OCI-LY7 (cell line): ENCODE results near the gene SERPIND1. TPM values are rescaled to one million over a fixed set of nuclear protein-coding genes. Genes with fewer than 3 reads are reported as not detected.
"Not testable (repeated sequence)": the region's sequence is repeated elsewhere in the genome, so short reads cannot be mapped to it uniquely, and the experiment has no call there.

Experiments used
- BruUV-seq: library from RNA; stranded (reverse); fragments of 400-500 nt; replicated peaks from 2 replicates; lab custom pipeline; 2021; lab: Mats Ljungman, UMichigan
- CTCF ChIA-PET: fragments of 300-600 bp; sonication (Branson Sonifier 250); formaldehyde crosslinking; loops from one replicate; lab custom pipeline; 2022; ENCODE audit warnings: antibody characterized with exemption; ENCODE audit not compliant: unreplicated experiment; lab: Charles Lee
- POLR2A ChIA-PET: fragments of 300-600 bp; sonication (Branson Sonifier 250); formaldehyde crosslinking; loops from one replicate; lab custom pipeline; 2022; ENCODE audit warnings: antibody characterized with exemption; lab: Charles Lee
- DNase-seq: peaks from one replicate; pipeline ENCODE4 v3.0.0-alpha.2; 2015; ENCODE audit warnings: low spot score
- H2AFZ ChIP-seq: fragments of 200-600 bp; sonication (generic), shearing (Covaris generic); 2 replicates; pipeline ENCODE4 v1.6.1; 2014; ENCODE audit warnings: mild to moderate bottlenecking, antibody characterized with exemption, low read length, moderate library complexity
- H3K27ac ChIP-seq: fragments of 200-600 bp; sonication (generic); 2 replicates; pipeline ENCODE4 v1.5.1; 2014; ENCODE audit warnings: mixed run types, low read depth, mild to moderate bottlenecking, moderate library complexity, low read length, inconsistent platforms; ENCODE audit not compliant: poor library complexity, severe bottlenecking
- H3K36me3 ChIP-seq: fragments of 200-600 bp; sonication (generic); 2 replicates; pipeline ENCODE4 v1.6.1; 2014; ENCODE audit warnings: mild to moderate bottlenecking, antibody characterized with exemption, low read length, moderate library complexity, mixed read lengths; ENCODE audit not compliant: insufficient read depth
- H3K4me1 ChIP-seq: fragments of 200-600 bp; sonication (generic); 2 replicates; pipeline ENCODE4 v1.5.1; 2014; ENCODE audit warnings: mild to moderate bottlenecking, low read length; ENCODE audit not compliant: insufficient read depth, poor library complexity, severe bottlenecking
- H3K4me2 ChIP-seq: fragments of 200-600 bp; sonication (generic); 2 replicates; pipeline ENCODE4 v1.6.1; 2014; ENCODE audit warnings: mild to moderate bottlenecking, low read length
- H3K4me3 ChIP-seq: fragments of 200-600 bp; sonication (generic); 2 replicates; pipeline ENCODE4 v1.5.1; 2014; ENCODE audit warnings: mild to moderate bottlenecking, low read depth, low read length; ENCODE audit not compliant: poor library complexity, severe bottlenecking
- H3K79me2 ChIP-seq: fragments of 200-600 bp; sonication (generic); 2 replicates; pipeline ENCODE4 v1.6.1; 2016; ENCODE audit warnings: low read depth, mild to moderate bottlenecking, low read length, moderate library complexity, mixed read lengths; ENCODE audit not compliant: insufficient read depth
- H3K9me2 ChIP-seq: fragments of 200-600 bp; sonication (generic); 2 replicates; pipeline ENCODE4 v1.6.1; 2016; ENCODE audit warnings: mild to moderate bottlenecking, low read length, mixed read lengths; ENCODE audit not compliant: insufficient read depth
- H3K9me3 ChIP-seq: fragments of 200-600 bp; sonication (generic); 2 replicates; pipeline ENCODE4 v1.6.1; 2014; ENCODE audit warnings: mild to moderate bottlenecking, mixed run types, low read length, mixed read lengths
- H4K20me1 ChIP-seq: fragments of 200-600 bp; sonication (generic); 2 replicates; pipeline ENCODE4 v1.6.1; 2014; ENCODE audit warnings: mild to moderate bottlenecking, antibody characterized with exemption, low read length, moderate library complexity, mixed read lengths; ENCODE audit not compliant: insufficient read depth
- EZH2phosphoT487 ChIP-seq: fragments of 200-600 bp; sonication (generic); IDR thresholded peaks from 2 replicates; pipeline ENCODE4 v1.6.1; 2018; ENCODE audit warnings: low read depth, borderline replicate concordance, mild to moderate bottlenecking, mixed run types, antibody characterized with exemption, low read length, moderate library complexity, mixed read lengths
- intact Hi-C: fragments of 100-400 bp; cut with micrococcal nuclease; formaldehyde crosslinking; loops from one replicate; pipeline ENCODE4 v1.10.0; 2022; ENCODE audit not compliant: unreplicated experiment
- total RNA-seq, 2 experiments: library from RNA; depleted of rRNA in 1 of 2; stranded (reverse); fragments of >200 nt in 1 of 2; shearing (Covaris generic) in 1 of 2; gene quantifications; 2 replicates each; pipeline ENCODE4 v1.2.3, GENCODE V29; 2014 to 2022
- TF ChIP-seq, protein P1 (sequence below): fragments of 200-600 bp; sonication (generic); conservative IDR thresholded peaks from 2 replicates; pipeline ENCODE4 v1.5.1; 2014; ENCODE audit warnings: mild to moderate bottlenecking, antibody characterized with exemption, low read length, moderate library complexity, mixed read lengths

The SERPIND1 gene
- total RNA-seq, 2 experiments from 2014 or later = not detected

DNA sequence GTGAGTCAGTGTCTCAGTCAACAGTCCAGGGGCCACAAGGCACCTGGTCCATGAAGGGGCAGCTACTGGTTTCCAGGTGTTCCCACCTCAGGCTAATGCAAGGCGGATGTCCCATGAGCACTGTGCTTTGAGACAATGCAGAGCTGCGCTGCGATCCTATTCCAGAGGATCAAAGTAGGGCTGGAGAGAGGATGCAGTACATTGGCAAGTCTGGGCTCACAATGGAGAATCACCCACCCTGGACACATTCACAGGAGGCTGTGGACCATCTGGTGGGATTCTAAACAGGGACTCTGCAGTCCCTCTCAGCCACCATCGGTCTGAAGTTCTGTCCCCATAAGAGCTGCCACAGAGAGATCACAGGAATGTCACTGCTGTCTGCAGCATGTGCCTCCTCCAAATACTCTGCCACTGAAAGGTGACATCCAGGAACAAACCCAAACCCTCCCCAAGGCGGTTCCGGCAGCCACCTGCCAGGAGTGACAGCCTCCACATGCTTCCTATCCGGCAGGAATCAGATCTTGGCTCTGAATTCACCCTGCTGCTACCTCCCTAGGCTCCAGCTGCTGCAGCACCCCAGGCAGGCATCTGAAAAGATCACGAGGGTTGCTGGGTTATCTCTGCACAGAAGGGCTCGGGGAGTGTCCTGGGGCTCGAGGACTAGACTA, 45.3 kb upstream of the SERPIND1 start:
- Histone ChIP-seq H3K4me2 (no peak overlapping the region), H3K4me3 (no peak overlapping the region), H3K4me1 (no peaks in the 10 kb centered on the region), H3K9me2 (no peaks in the 10 kb centered on the region), H3K79me2 (no peaks in the 10 kb centered on the region), H3K9me3 (no peaks in the 10 kb centered on the region), H4K20me1 (no peaks in the 10 kb centered on the region), H3K36me3 (peaks cover 26% of the 10 kb centered on the region; the same call in 1 of the 2 replicates), H2AFZ (no peak overlapping the region), H3K27ac (no peak overlapping the region)
- DNase-seq = no peak
- no TSS peak for BruUV-seq
- ChIA-PET POLR2A (no interaction called here), CTCF (no interaction called here)
- no peak for TF ChIP-seq EZH2phosphoT487
- intact Hi-C loops = no loop called here

GRCh38 chr22:20729194-20729593, 44.7 kb upstream of the SERPIND1 start:
- TF ChIP-seq, protein P1, sequence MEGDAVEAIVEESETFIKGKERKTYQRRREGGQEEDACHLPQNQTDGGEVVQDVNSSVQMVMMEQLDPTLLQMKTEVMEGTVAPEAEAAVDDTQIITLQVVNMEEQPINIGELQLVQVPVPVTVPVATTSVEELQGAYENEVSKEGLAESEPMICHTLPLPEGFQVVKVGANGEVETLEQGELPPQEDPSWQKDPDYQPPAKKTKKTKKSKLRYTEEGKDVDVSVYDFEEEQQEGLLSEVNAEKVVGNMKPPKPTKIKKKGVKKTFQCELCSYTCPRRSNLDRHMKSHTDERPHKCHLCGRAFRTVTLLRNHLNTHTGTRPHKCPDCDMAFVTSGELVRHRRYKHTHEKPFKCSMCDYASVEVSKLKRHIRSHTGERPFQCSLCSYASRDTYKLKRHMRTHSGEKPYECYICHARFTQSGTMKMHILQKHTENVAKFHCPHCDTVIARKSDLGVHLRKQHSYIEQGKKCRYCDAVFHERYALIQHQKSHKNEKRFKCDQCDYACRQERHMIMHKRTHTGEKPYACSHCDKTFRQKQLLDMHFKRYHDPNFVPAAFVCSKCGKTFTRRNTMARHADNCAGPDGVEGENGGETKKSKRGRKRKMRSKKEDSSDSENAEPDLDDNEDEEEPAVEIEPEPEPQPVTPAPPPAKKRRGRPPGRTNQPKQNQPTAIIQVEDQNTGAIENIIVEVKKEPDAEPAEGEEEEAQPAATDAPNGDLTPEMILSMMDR = no peak
- TF ChIP-seq EZH2phosphoT487 = no peak
- H3K79me2 ChIP-seq = no peaks in the 10 kb centered on the region
- H3K9me2 ChIP-seq = no peaks in the 10 kb centered on the region
- no peak overlapping the region for H3K27ac ChIP-seq
- intact Hi-C loops = no loop called here
- no peaks in the 10 kb centered on the region for H3K9me3 ChIP-seq
- peaks cover 26% of the 10 kb centered on the region; the same call in 1 of the 2 replicates for H3K36me3 ChIP-seq
- ChIA-PET POLR2A (no interaction called here), CTCF (no interaction called here)
- no peaks in the 10 kb centered on the region for H3K4me1 ChIP-seq
- BruUV-seq = no TSS peak
- no peak for DNase-seq
- no peak overlapping the region for H3K4me2 ChIP-seq
- no peaks in the 10 kb centered on the region for H4K20me1 ChIP-seq
- H2AFZ ChIP-seq = no peak overlapping the region
- H3K4me3 ChIP-seq = no peak overlapping the region

DNA sequence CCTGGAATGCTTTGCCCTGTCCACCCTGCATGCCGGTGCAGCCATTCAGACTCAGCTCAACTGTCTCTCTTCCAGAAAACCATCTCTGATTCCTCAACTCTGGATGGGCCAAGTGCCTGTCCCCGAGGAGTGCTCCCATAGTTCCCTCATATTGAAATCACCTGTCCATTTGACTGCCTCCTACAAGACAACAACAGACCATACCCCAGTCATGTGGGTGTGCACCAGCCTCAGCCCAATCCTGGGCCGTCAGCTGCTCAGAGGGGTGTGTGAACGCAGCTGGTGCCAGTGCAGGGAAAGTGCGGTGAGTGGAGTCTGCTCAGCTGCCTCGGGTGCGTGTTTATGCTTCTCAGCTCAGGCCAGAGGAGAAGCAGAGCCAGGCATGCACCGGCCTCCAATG, 41.5 kb upstream of the SERPIND1 start:
- intact Hi-C loops, H4K20me1 ChIP-seq, BruUV-seq, H3K4me2 ChIP-seq, DNase-seq, H3K4me1 ChIP-seq, H3K9me3 ChIP-seq, H2AFZ ChIP-seq, H3K79me2 ChIP-seq, H3K9me2 ChIP-seq, H3K4me3 ChIP-seq, H3K27ac ChIP-seq, POLR2A ChIA-PET, CTCF ChIA-PET: not testable (repeated sequence)
- peaks cover 18% of the 10 kb centered on the region; the same call in 1 of the 2 replicates for H3K36me3 ChIP-seq

GRCh38 chr22:20735356-20736162, 38.4 kb upstream of the SERPIND1 start:
- H3K4me3 ChIP-seq, H4K20me1 ChIP-seq, H3K9me3 ChIP-seq, DNase-seq, H3K4me2 ChIP-seq, H3K27ac ChIP-seq, POLR2A ChIA-PET, H3K4me1 ChIP-seq, BruUV-seq, CTCF ChIA-PET, H3K79me2 ChIP-seq, H2AFZ ChIP-seq, H3K9me2 ChIP-seq, intact Hi-C loops: not testable (repeated sequence)
- peaks cover 16% of the 10 kb centered on the region for H3K36me3 ChIP-seq

GRCh38 chr22:20736891-20737290, 37.0 kb upstream of the SERPIND1 start:
- BruUV-seq, POLR2A ChIA-PET, H4K20me1 ChIP-seq, CTCF ChIA-PET, H3K4me2 ChIP-seq, H3K4me3 ChIP-seq, intact Hi-C loops, DNase-seq, H3K27ac ChIP-seq, H2AFZ ChIP-seq, H3K9me3 ChIP-seq, H3K79me2 ChIP-seq, H3K9me2 ChIP-seq, H3K4me1 ChIP-seq: not testable (repeated sequence)
- peaks cover 29% of the 10 kb centered on the region for H3K36me3 ChIP-seq
